H1 (cell line): Measurements from ENCODE around the gene GARIN6.

Experiments used
- CTCF ChIP-seq, 3 experiments: IDR thresholded peaks; 1 replicate in 2 of 3; 2 replicates in 1 of 3; pipeline versions ENCODE4 v1.5.1 to v1.6.1; 2011; ENCODE audit warnings: low read length in 3 of 3, mild to moderate bottlenecking in 3 of 3, inconsistent platforms in 2 of 3, low read depth in 1 of 3, moderate library complexity in 1 of 3; ENCODE audit not compliant: insufficient read depth in 1 of 3; ENCODE audit errors: control extremely low read depth in 1 of 3
- POLR2A ChIP-seq, 2 experiments: IDR thresholded peaks; 1 replicate in 1 of 2; 2 replicates in 1 of 2; pipeline ENCODE4 v1.6.1; 2011; ENCODE audit warnings: low read depth in 2 of 2, low read length in 2 of 2, mild to moderate bottlenecking in 2 of 2; ENCODE audit errors: control extremely low read depth in 1 of 2
- POLR2AphosphoS5 ChIP-seq: IDR thresholded peaks from 2 replicates; pipeline ENCODE4 v1.6.1; 2011; ENCODE audit warnings: low read depth, low read length
- TBP ChIP-seq: IDR thresholded peaks from 2 replicates; pipeline ENCODE4 v1.6.1; 2011; ENCODE audit warnings: low read depth, low read length, improper control_type of control experiment

GRCh38 chr12:99611599-99611998 lies 36.0 kb upstream of the GARIN6 start:
- TF ChIP-seq CTCF (IDR thresholded peaks at IDR 0.05; ENCODE audit: control extremely low read depth in 1 of 3, insufficient read depth in 1 of 3, low read depth in 1 of 3, low read length in 3 of 3) (no peak), TBP (no peak), POLR2AphosphoS5 (no peak), POLR2A (IDR thresholded peaks at IDR 0.05; ENCODE audit: control extremely low read depth in 1 of 2, low read depth in 2 of 2, low read length in 2 of 2) (no peak)
